Measurements from ENCODE around the gene PYROXD2.
"Not testable (repeated sequence)": the region's sequence is repeated elsewhere in the genome, so short reads cannot be mapped to it uniquely, and the experiment has no call there.

PYROXD2 gene

DNA sequence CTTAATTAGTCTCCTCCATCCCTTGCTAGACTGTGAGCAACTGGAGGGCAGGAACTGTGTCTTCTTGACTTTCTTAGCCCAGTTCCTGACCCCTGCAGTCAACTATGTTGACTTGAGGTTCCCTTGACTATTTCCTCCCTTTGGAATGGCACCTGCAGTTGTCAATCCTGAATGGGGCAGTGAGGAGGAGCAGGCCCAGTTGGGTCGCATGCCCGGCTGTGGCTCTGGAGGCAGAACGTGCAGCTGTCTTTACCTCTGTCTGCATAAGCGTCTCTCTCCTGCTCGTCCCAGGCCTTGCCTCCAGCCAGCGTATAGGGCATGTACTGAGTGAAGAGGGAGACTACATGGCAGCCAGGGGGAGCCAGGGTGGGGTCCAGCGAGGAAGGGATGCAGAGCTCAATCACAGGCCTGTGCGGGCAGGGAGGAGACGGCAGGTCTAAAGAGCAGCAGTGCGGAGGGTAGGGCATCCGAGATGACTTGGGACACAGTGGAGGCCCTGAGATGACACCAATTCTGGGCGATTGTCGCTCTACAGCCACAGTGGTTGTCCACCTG, 26.8 kb downstream of the PYROXD2 start:
- H3K4me3 ChIP-seq (ENCODE audit: low read depth, low read length), result no peak overlapping the region
- no peaks in the 10 kb centered on the region for H3K27me3 ChIP-seq
- no peaks in the 10 kb centered on the region for H3K9me3 ChIP-seq
- no peaks in the 10 kb centered on the region for H3K36me3 ChIP-seq
- DNase-seq, result no peak
- TF ChIP-seq, protein P1, sequence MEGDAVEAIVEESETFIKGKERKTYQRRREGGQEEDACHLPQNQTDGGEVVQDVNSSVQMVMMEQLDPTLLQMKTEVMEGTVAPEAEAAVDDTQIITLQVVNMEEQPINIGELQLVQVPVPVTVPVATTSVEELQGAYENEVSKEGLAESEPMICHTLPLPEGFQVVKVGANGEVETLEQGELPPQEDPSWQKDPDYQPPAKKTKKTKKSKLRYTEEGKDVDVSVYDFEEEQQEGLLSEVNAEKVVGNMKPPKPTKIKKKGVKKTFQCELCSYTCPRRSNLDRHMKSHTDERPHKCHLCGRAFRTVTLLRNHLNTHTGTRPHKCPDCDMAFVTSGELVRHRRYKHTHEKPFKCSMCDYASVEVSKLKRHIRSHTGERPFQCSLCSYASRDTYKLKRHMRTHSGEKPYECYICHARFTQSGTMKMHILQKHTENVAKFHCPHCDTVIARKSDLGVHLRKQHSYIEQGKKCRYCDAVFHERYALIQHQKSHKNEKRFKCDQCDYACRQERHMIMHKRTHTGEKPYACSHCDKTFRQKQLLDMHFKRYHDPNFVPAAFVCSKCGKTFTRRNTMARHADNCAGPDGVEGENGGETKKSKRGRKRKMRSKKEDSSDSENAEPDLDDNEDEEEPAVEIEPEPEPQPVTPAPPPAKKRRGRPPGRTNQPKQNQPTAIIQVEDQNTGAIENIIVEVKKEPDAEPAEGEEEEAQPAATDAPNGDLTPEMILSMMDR (IDR thresholded peaks at IDR 0.05; ENCODE audit: low read depth, low read length), result no peak
- H3K4me1 ChIP-seq, result no peaks in the 10 kb centered on the region

DNA sequence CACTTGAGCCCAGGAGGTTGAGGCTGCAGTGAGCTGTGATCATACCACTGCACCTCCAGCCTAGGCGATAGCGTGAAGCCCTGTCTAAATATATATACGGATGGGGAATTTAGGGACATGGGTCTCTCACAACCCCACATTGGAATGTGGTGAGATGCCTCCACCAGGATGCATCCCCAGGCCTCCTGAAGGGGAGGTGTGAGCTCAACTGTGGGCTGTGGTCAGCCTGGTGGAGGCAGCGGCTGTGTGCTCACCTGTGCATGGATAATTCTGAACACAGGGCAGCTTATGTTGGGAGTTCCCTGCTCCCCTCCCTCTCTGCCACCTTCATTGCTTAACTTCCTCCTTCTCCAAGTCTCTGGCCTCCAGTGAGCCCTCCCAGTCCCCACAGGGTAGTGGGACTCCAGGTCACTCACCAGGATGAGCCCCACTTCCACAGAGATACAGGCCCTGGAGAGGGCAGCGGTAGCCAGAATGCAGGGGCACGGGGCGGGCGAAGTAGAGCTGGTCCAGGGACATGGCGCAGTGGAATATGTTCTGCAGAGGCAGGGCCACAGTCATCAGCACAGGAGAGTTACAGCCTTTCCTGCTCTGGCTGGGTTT, 30.4 kb downstream of the PYROXD2 start:
- H3K4me3 ChIP-seq (ENCODE audit: low read depth, low read length), result no peak overlapping the region
- TF ChIP-seq, protein P1 (IDR thresholded peaks at IDR 0.05; ENCODE audit: low read depth, low read length), result no peak
- H3K9me3 ChIP-seq, result no peaks in the 10 kb centered on the region
- no peaks in the 10 kb centered on the region for H3K36me3 ChIP-seq
- no peak for DNase-seq
- H3K4me1 ChIP-seq, result no peaks in the 10 kb centered on the region
- H3K27me3 ChIP-seq, result no peaks in the 10 kb centered on the region

DNA sequence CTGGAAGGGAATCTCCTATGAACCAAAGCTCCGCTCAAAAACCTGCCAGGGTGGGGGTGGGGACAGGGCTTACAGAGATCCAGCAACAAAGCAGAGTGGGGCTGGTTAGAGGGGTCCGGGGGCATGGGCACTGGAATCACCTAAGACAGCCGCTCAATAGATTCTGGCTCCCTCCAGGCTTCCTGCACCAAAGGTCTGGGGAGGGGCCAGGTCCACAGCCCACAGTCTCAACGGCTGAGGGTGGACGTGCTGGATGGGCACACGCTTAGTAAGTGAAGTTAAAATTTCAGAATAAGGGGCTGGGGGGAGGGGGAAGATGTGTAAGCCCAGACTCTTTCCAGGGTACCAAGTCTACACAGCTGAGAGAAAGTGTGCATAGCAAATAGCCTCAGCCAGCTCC, 31.1 kb downstream of the PYROXD2 start:
- Histone ChIP-seq H3K36me3 (no peaks in the 10 kb centered on the region), H3K4me3 (ENCODE audit: low read depth, low read length) (no peak overlapping the region), H3K4me1 (no peaks in the 10 kb centered on the region), H3K27me3 (no peaks in the 10 kb centered on the region), H3K9me3 (no peaks in the 10 kb centered on the region)
- TF ChIP-seq, protein P1 (IDR thresholded peaks at IDR 0.05; ENCODE audit: low read depth, low read length), result no peak
- DNase-seq, result no peak

DNA sequence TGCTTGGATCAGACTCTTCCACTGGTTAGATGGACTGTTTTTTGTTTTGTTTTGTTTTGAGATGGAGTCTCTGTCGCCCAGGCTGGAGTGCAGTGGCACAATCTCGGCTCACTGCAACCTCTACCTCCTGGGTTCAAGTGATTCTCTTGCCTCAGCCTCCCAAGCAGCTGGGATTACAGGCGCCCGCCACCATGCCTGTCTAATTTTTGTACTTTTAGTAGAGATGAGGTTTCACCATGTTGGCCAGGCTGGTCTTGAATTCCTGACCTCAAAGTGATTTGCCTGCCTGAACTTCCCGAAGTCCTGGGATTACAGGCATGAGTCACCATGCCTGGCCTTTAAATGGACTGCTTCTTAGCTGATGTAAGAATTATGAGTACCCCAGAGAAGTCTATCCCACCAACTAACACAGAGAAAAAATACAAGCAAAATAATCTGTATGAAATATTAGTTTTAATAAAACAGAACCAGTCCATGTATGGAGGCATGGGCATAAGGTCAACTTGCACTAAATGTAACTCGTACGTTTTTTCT, 31.8 kb downstream of the PYROXD2 start:
- not testable (repeated sequence) for H3K9me3 ChIP-seq; H3K36me3 ChIP-seq; H3K4me3 ChIP-seq (ENCODE audit: low read depth, low read length); H3K4me1 ChIP-seq; H3K27me3 ChIP-seq; DNase-seq

DNA sequence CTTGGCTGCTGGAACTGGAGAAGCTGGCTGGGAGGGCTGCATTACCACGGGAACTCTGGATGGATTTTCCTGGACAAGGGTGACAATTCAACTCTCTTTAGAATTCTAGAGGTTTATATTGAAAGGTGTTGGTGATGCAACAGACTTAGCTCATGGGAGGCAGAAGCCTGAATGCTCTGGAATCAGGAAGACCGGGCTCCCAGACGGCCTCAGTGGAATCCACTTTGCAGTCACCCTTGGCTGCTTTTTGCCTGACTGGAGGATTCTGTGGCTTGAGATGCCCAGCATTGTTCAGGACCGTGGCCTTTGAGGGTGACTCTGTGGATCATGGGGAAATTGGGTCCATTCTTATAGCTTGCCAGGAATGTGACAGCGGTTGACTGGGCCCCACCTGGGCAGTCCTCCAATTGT, 32.3 kb downstream of the PYROXD2 start:
- Histone ChIP-seq H3K4me1 (no peaks in the 10 kb centered on the region), H3K4me3 (ENCODE audit: low read depth, low read length) (no peak overlapping the region), H3K27me3 (no peaks in the 10 kb centered on the region), H3K36me3 (no peaks in the 10 kb centered on the region), H3K9me3 (no peaks in the 10 kb centered on the region)
- no peak for DNase-seq
- TF ChIP-seq, protein P1 (IDR thresholded peaks at IDR 0.05; ENCODE audit: low read depth, low read length), result no peak

DNA sequence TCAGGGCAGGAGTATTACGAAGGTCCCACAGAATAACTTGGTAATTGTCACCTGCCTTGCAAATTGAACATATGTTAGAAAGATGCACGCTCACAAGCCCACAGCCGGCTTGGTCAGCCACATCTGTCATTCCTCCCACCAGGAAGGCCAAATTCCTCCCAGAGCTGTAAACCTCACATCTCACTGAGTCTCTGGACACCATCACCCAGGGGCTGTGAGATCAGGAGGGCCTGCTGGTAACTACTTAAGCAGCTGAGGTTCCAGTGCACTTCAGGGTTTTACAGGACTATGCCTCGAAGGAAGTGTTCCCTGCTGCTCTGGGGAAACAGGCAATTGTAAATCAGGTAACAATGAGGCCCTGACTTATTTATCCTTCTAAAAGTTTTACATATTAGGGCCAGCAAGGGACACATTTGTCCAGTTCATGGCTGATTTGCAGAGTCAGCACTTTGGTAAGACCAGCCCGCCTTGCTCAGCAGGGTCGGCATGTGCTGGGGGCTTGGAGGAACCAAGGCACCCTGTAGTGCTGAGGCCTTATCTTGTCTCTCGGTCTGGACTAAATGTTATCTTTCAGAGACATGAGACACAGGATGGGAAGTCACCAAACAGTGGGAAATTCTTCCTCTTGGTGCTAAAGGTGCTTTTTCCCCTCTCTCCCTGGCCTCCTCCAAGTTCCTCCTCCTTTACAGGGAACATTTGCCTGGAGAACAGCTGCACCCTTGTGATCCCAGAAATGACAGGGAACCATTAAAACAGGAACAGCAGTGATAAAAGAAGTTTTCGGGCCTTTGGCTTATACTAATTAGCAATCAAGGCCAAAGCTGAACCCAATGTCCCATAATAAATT, 34.3 kb downstream of the PYROXD2 start:
- Histone ChIP-seq H3K4me3 (ENCODE audit: low read depth, low read length) (no peak overlapping the region), H3K9me3 (no peaks in the 10 kb centered on the region), H3K36me3 (no peaks in the 10 kb centered on the region), H3K4me1 (no peaks in the 10 kb centered on the region), H3K27me3 (no peaks in the 10 kb centered on the region)
- no peak for DNase-seq
- TF ChIP-seq, protein P1 (IDR thresholded peaks at IDR 0.05; ENCODE audit: low read depth, low read length), result no peak
